HepG2 (cell line): ENCODE data around the gene PCGF2. TPM values are rescaled to one million over a fixed set of nuclear protein-coding genes. Genes with fewer than 3 reads are reported as not detected.
A peak's percentile ranks its signal among the peaks of the same experiment; 100 is the strongest.

Experiments
- CBX2 ChIP-seq, 2 experiments: fragments of 200-600 bp in 1 of 2; sonication (generic); formaldehyde crosslinking in 1 of 2; IDR thresholded peaks; 2 replicates each; pipeline versions ENCODE4 v1.7.0 to v1.8.1; 2018 to 2022; ENCODE audit warnings: low read depth in 2 of 2, low read length in 1 of 2, mild to moderate bottlenecking in 1 of 2, missing genetic modification reagents in 1 of 2
- GATAD2A ChIP-seq: IDR thresholded peaks from 2 replicates; pipeline ENCODE4 v1.6.1; 2016
- HNRNPLL ChIP-seq: fragments of 200-400 bp; formaldehyde crosslinking; IDR thresholded peaks from 2 replicates; pipeline ENCODE4 v1.6.1; 2017; ENCODE audit warnings: mild to moderate bottlenecking, low read depth, low read length; ENCODE audit not compliant: poor library complexity, severe bottlenecking
- IKZF1 ChIP-seq: fragments of 450-650 bp; IDR thresholded peaks from 2 replicates; pipeline ENCODE4 v1.7.1; 2016
- KDM5B ChIP-seq: sonication (generic); formaldehyde crosslinking; IDR thresholded peaks from 2 replicates; pipeline ENCODE4 v1.4.0; 2020; ENCODE audit warnings: missing genetic modification reagents, mild to moderate bottlenecking, borderline replicate concordance
- KLF13 ChIP-seq: sonication (generic); formaldehyde crosslinking; IDR thresholded peaks from 2 replicates; pipeline ENCODE4 v1.4.0; 2020; ENCODE audit warnings: mild to moderate bottlenecking, missing genetic modification reagents
- MLLT10 ChIP-seq: sonication (generic); formaldehyde crosslinking; IDR thresholded peaks from 2 replicates; pipeline ENCODE4 v1.4.0; 2020; ENCODE audit warnings: missing genetic modification reagents
- MTF1 ChIP-seq: sonication (generic); formaldehyde crosslinking; IDR thresholded peaks from 2 replicates; pipeline ENCODE4 v1.5.0; 2020; ENCODE audit warnings: missing genetic modification reagents
- NFE2L1 ChIP-seq: sonication (generic); formaldehyde crosslinking; IDR thresholded peaks from 2 replicates; pipeline ENCODE4 v1.4.0; 2020; ENCODE audit warnings: missing genetic modification reagents, mild to moderate bottlenecking, borderline replicate concordance
- PLRG1 ChIP-seq: fragments of 450-650 bp; conservative IDR thresholded peaks from 2 replicates; pipeline ENCODE4 v1.6.1; 2016
- RFXANK ChIP-seq: IDR thresholded peaks from 2 replicates; pipeline ENCODE4 v1.6.1; 2016
- SNRNP70 ChIP-seq: fragments of 200-400 bp; formaldehyde crosslinking; IDR thresholded peaks from 2 replicates; pipeline ENCODE4 v1.6.1; 2017; ENCODE audit warnings: mild to moderate bottlenecking, low read depth, low read length, moderate library complexity
- TMF1 ChIP-seq: sonication (generic); formaldehyde crosslinking; IDR thresholded peaks from 2 replicates; pipeline ENCODE4 v1.8.1; 2022; ENCODE audit warnings: low read depth, missing genetic modification reagents
- ZBTB8A ChIP-seq: sonication (generic); formaldehyde crosslinking; IDR thresholded peaks from 2 replicates; pipeline ENCODE4 v1.4.0; 2020; ENCODE audit warnings: mild to moderate bottlenecking, low read depth, missing genetic modification reagents, borderline replicate concordance
- ZC3H13 ChIP-seq: sonication (generic); formaldehyde crosslinking; IDR thresholded peaks from 2 replicates; pipeline ENCODE4 v1.8.1; 2023; ENCODE audit warnings: mild to moderate bottlenecking, missing genetic modification reagents, moderate library complexity
- ZFP36L2 ChIP-seq: sonication (generic); formaldehyde crosslinking; IDR thresholded peaks from 2 replicates; pipeline ENCODE4 v1.4.0; 2020; ENCODE audit warnings: missing genetic modification reagents
- ZFP90 ChIP-seq: sonication (generic); formaldehyde crosslinking; IDR thresholded peaks from 2 replicates; pipeline ENCODE4 v1.8.0; 2022; ENCODE audit warnings: missing genetic modification reagents, mild to moderate bottlenecking, inconsistent platforms, borderline replicate concordance
- ZNF484 ChIP-seq: sonication (generic); formaldehyde crosslinking; IDR thresholded peaks from 2 replicates; pipeline ENCODE4 v1.5.1; 2020; ENCODE audit warnings: mild to moderate bottlenecking, low read depth, missing genetic modification reagents, borderline replicate concordance
- ZNF557 ChIP-seq: sonication (generic); formaldehyde crosslinking; IDR thresholded peaks from 2 replicates; pipeline ENCODE4 v1.4.0; 2020; ENCODE audit warnings: missing genetic modification reagents
- ZNF564 ChIP-seq: sonication (generic); formaldehyde crosslinking; IDR thresholded peaks from 2 replicates; pipeline ENCODE4 v1.8.1; 2023; ENCODE audit warnings: mild to moderate bottlenecking, missing genetic modification reagents
- ZNF605 ChIP-seq: sonication (generic); formaldehyde crosslinking; IDR thresholded peaks from 2 replicates; pipeline ENCODE4 v1.8.0; 2022; ENCODE audit warnings: mild to moderate bottlenecking, missing genetic modification reagents
- ZNF616 ChIP-seq: sonication (generic); formaldehyde crosslinking; IDR thresholded peaks from 2 replicates; pipeline ENCODE4 v1.5.0; 2020; ENCODE audit warnings: low read depth, mild to moderate bottlenecking, missing genetic modification reagents
- ZNF713 ChIP-seq: sonication (generic); formaldehyde crosslinking; IDR thresholded peaks from 2 replicates; pipeline ENCODE4 v1.4.0; 2020; ENCODE audit warnings: mild to moderate bottlenecking, missing genetic modification reagents
- polyA plus RNA-seq, 8 experiments: library from polyadenylated mRNA; depleted of rRNA in 3 of 8; stranded (reverse) in 7 of 8; unstranded in 1 of 8; fragments of >200 nt; fragmentation: Illumina TruSeq in 4 of 8; extraction: Trizol in 4 of 8; gene quantifications; 2 replicates each; pipeline versions ENCODE4 v1.2.1 to v1.2.3, GENCODE V29; 2011 to 2016; ENCODE audit warnings: low read depth in 4 of 8, missing spikeins in 1 of 8, mixed read lengths in 1 of 8; ENCODE audit not compliant: insufficient read depth in 1 of 8
- total RNA-seq, 5 experiments: library from RNA; depleted of rRNA; stranded (reverse); fragments of >200 nt; fragmentation: Illumina TruSeq; extraction: Trizol; gene quantifications; 2 replicates each; pipeline ENCODE4 v1.2.3, GENCODE V29; 2016; ENCODE audit warnings: low read depth in 1 of 5
- TF ChIP-seq, protein P1 (sequence below): sonication (generic); formaldehyde crosslinking; IDR thresholded peaks from 2 replicates; pipeline ENCODE4 v1.4.0; 2020; ENCODE audit warnings: mild to moderate bottlenecking, missing genetic modification reagents, borderline replicate concordance
- TF ChIP-seq, protein P2 (sequence below): sonication (generic); formaldehyde crosslinking; IDR thresholded peaks from 2 replicates; pipeline ENCODE4 v1.5.0; 2020; ENCODE audit warnings: mild to moderate bottlenecking, missing genetic modification reagents, borderline replicate concordance
- TF ChIP-seq, protein P3 (sequence below): sonication (generic); formaldehyde crosslinking; IDR thresholded peaks from 2 replicates; pipeline ENCODE4 v1.4.0; 2020; ENCODE audit warnings: missing genetic modification reagents, low read depth, mild to moderate bottlenecking, borderline replicate concordance

The PCGF2 gene
- total and polyA plus RNA-seq, 2 of the 13 experiments (the other 11 are each of a cell fraction or from before 2014, with no cell fraction given) = 11.6 to 29.4 TPM

DNA sequence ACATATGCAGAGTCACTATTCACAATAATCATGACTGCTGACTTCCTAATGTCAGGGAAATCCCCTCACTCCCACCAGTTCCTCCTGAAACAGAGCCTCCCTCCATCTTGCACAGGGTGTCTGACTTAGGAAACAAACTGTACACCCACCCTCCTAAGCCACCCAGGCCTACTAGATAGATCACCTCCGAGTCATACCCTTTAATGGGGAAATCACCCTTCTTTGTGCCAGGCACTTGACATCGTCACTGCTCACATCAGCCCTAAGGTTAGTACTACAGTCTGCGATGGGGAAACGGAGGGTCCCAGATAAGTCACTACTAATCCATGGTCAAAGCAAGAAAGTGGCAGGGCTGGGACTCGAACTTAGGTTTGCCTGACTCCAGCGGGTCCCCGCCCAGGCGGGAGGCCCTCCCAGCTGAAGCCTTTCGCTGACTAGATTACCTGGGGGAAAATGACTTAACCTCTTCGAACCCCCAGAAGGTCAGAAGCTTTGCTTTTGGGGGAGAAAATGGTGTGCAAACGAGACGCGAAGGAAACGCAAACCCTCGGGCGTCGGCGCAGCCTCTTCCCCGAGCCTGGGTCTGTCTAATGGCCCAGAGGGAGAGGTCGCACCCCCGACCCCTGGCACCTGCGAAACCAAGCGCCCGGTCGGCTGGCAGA lies 46.5 kb downstream of the PCGF2 start (continued):
- TF ChIP-seq CBX2 (IDR thresholded peaks at IDR 0.05; ENCODE audit: low read depth, low read length) = no peak
- no peak for TF ChIP-seq CBX2 (CRISPR knock-in tag; IDR thresholded peaks at IDR 0.05; ENCODE audit: low read depth)
- TF ChIP-seq MTF1 (CRISPR knock-in tag) = no peak
- TF ChIP-seq ZNF605 = no peak
- TF ChIP-seq KLF13 (CRISPR knock-in tag) = no peak
- TF ChIP-seq ZNF557 = no peak; the same call in 1 of the 2 replicates
- no peak for TF ChIP-seq KDM5B (CRISPR knock-in tag)
- TF ChIP-seq, protein P1, sequence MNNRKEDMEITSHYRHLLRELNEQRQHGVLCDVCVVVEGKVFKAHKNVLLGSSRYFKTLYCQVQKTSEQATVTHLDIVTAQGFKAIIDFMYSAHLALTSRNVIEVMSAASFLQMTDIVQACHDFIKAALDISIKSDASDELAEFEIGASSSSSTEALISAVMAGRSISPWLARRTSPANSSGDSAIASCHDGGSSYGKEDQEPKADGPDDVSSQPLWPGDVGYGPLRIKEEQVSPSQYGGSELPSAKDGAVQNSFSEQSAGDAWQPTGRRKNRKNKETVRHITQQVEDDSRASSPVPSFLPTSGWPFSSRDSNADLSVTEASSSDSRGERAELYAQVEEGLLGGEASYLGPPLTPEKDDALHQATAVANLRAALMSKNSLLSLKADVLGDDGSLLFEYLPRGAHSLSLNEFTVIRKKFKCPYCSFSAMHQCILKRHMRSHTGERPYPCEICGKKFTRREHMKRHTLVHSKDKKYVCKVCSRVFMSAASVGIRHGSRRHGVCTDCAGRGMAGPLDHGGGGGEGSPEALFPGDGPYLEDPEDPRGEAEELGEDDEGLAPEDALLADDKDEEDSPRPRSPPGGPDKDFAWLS (CRISPR knock-in tag) = no peak
- no peak for TF ChIP-seq NFE2L1
- TF ChIP-seq SNRNP70 = no peak
- no peak for TF ChIP-seq ZFP90
- TF ChIP-seq RFXANK = no peak
- no peak for TF ChIP-seq ZC3H13
- TF ChIP-seq IKZF1 = no peak
- peak; percentile 49 for TF ChIP-seq HNRNPLL
- TF ChIP-seq ZNF616 (CRISPR knock-in tag) = no peak
- TF ChIP-seq ZNF484 (CRISPR knock-in tag) = no peak
- no peak; the same call in 1 of the 2 replicates for TF ChIP-seq TMF1 (CRISPR knock-in tag)
- TF ChIP-seq ZNF564 = no peak
- no peak for TF ChIP-seq ZNF713 (CRISPR knock-in tag)
- TF ChIP-seq, protein P2, sequence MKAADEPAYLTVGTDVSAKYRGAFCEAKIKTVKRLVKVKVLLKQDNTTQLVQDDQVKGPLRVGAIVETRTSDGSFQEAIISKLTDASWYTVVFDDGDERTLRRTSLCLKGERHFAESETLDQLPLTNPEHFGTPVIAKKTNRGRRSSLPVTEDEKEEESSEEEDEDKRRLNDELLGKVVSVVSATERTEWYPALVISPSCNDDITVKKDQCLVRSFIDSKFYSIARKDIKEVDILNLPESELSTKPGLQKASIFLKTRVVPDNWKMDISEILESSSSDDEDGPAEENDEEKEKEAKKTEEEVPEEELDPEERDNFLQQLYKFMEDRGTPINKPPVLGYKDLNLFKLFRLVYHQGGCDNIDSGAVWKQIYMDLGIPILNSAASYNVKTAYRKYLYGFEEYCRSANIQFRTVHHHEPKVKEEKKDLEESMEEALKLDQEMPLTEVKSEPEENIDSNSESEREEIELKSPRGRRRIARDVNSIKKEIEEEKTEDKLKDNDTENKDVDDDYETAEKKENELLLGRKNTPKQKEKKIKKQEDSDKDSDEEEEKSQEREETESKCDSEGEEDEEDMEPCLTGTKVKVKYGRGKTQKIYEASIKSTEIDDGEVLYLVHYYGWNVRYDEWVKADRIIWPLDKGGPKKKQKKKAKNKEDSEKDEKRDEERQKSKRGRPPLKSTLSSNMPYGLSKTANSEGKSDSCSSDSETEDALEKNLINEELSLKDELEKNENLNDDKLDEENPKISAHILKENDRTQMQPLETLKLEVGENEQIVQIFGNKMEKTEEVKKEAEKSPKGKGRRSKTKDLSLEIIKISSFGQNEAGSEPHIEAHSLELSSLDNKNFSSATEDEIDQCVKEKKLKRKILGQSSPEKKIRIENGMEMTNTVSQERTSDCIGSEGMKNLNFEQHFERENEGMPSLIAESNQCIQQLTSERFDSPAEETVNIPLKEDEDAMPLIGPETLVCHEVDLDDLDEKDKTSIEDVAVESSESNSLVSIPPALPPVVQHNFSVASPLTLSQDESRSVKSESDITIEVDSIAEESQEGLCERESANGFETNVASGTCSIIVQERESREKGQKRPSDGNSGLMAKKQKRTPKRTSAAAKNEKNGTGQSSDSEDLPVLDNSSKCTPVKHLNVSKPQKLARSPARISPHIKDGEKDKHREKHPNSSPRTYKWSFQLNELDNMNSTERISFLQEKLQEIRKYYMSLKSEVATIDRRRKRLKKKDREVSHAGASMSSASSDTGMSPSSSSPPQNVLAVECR (CRISPR knock-in tag) = peak; percentile 6; the same call in 1 of the 2 replicates
- no peak for TF ChIP-seq PLRG1
- TF ChIP-seq ZBTB8A = no peak
- TF ChIP-seq GATAD2A (CRISPR knock-in tag) = peak; percentile 39; the same call in 1 of the 2 replicates
- TF ChIP-seq MLLT10 (CRISPR knock-in tag) = no peak
- TF ChIP-seq, protein P3, sequence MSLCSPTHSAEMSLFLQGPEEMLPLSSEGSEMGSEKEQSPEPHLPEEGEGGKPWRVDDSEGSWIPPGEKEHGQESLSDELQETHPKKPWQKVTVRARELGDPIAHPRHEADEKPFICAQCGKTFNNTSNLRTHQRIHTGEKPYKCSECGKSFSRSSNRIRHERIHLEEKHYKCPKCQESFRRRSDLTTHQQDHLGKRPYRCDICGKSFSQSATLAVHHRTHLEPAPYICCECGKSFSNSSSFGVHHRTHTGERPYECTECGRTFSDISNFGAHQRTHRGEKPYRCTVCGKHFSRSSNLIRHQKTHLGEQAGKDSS (CRISPR knock-in tag) = no peak
- TF ChIP-seq ZFP36L2 (CRISPR knock-in tag) = no peak
